GM20000 (cell line): ENCODE results near the gene GPM6B.

Experiments used
- DNase-seq: peaks from one replicate; pipeline ENCODE4 v3.0.0; 2012; ENCODE audit warnings: low spot score
- CTCF ChIP-seq: IDR thresholded peaks from 2 replicates; pipeline ENCODE4 v1.5.1; 2012; ENCODE audit warnings: mild to moderate bottlenecking, control low read depth; ENCODE audit errors: extremely low read depth, missing control alignments

Gene GPM6B

GRCh38 chrX:13786048-13786447 is 30.8 kb downstream of the GPM6B start:
- DNase-seq = no peak
- no peak for TF ChIP-seq CTCF

- no peak for TF ChIP-seq CTCF
These were observed 35.9 kb downstream of the GPM6B start for GRCh38 chrX:13780868-13781427.

DNA sequence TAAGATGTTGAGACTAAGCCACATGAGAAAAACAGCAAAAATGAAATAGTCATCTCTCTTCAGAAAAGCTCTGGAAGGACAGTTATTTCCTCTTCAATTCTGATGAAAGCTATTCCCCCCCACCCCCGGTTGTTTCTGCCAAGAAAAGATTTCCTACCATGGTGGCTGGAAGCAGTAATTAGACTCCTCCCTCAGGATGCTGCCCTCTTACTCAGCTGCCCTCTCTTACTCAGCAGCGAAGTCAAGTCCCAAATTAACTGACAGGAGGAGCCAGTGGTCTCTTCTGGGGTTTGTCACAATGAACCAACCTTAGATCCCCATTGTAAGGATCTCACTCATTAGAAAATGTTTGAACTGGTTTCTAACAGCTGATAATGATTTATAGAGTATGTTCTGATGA is 38.0 kb downstream of the GPM6B start:
- DNase-seq = no peak
- TF ChIP-seq CTCF = no peak

More at GRCh38 chrX:13780868-13781427, 35.9 kb downstream of the GPM6B start:
- no peak for DNase-seq

- no peak for TF ChIP-seq CTCF
- DNase-seq = no peak
These were observed 40.5 kb downstream of the GPM6B start for GRCh38 chrX:13776387-13776786.

DNA sequence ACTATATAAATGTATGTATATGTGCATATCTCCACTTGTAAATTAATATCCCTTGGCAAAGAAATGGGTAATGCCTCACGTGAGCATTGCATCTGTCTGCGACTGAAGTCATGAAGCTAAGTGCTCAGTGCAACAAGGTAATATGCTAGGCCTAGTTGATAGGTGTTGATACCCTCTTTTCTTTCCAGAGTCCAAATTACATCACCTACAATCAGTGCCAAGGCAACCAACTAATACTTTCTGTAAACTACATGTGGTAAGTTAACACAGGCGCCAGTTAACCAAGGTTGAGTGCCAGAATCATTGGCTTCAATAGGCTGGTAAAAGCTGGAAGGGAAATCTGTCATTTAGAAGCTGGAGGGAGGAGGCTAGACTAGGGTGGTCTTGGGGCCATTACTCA is 41.1 kb downstream of the GPM6B start:
- TF ChIP-seq CTCF = no peak
- DNase-seq = no peak

GRCh38 chrX:13774696-13775095 is 42.2 kb downstream of the GPM6B start:
- no peak for TF ChIP-seq CTCF
- no peak for DNase-seq

GRCh38 chrX:13770013-13770535 is 46.8 kb downstream of the GPM6B start:
- no peak for DNase-seq
- no peak for TF ChIP-seq CTCF
